GM18870 (cell line): ENCODE data around the gene ERCC3.
A peak's percentile ranks its signal among the peaks of the same experiment; 100 is the strongest.

Experiments used
- ATAC-seq: cut with Tn5 transposase; IDR thresholded peaks from one replicate; pipeline ENCODE4 v1.9.1; 2021; ENCODE audit warnings: moderate library complexity; ENCODE audit not compliant: unreplicated experiment

ERCC3 gene

GRCh38 chr2:127293748-127294562 lies at the start of gene ERCC3:
TSS of gene ERCC3 (minus strand) at chr2:127294144. CDS start at chr2:127294081, 63 bp downstream.
- peak; percentile 89 for ATAC-seq

- no peak for ATAC-seq
These were observed 49.3 kb upstream of the ERCC3 start for GRCh38 chr2:127343277-127343676.

- ATAC-seq: no peak
These were observed 48.2 kb upstream of the ERCC3 start for GRCh38 chr2:127342101-127342500.

- no peak for ATAC-seq
These were observed 38.4 kb upstream of the ERCC3 start for GRCh38 chr2:127332335-127332734.

- no peak for ATAC-seq
These were observed 36.8 kb upstream of the ERCC3 start for GRCh38 chr2:127330753-127331152.

GRCh38 chr2:127326289-127326945 lies 32.5 kb upstream of the ERCC3 start:
- ATAC-seq: no peak

- no peak for ATAC-seq
These were observed 30.7 kb upstream of the ERCC3 start for GRCh38 chr2:127324635-127325034.

- no peak for ATAC-seq
These were observed 27.4 kb upstream of the ERCC3 start for GRCh38 chr2:127321303-127321702.

GRCh38 chr2:127320586-127321275 lies 26.8 kb upstream of the ERCC3 start:
- ATAC-seq: no peak

- no peak for ATAC-seq
These were observed 26.1 kb upstream of the ERCC3 start for GRCh38 chr2:127320067-127320466.

- ATAC-seq: no peak
These were observed 20.4 kb upstream of the ERCC3 start for GRCh38 chr2:127314193-127314988.

- ATAC-seq: peak; percentile 96
These were observed 19.5 kb upstream of the ERCC3 start for GRCh38 chr2:127313406-127313805.

GRCh38 chr2:127310980-127311379 lies 17.0 kb upstream of the ERCC3 start:
- ATAC-seq: no peak

GRCh38 chr2:127309468-127309867 lies 15.5 kb upstream of the ERCC3 start:
- no peak for ATAC-seq

- ATAC-seq: no peak
These were observed 14.7 kb upstream of the ERCC3 start for GRCh38 chr2:127308586-127309138.

- ATAC-seq: no peak
These were observed 12.1 kb upstream of the ERCC3 start for GRCh38 chr2:127305990-127306585.

GRCh38 chr2:127302168-127302567 lies 8.2 kb upstream of the ERCC3 start:
- ATAC-seq: no peak

GRCh38 chr2:127293386-127293747 lies 577 bp downstream of the ERCC3 start:
- no peak for ATAC-seq

GRCh38 chr2:127288274-127288673 lies 5.7 kb downstream of the ERCC3 start:
- no peak for ATAC-seq

GRCh38 chr2:127283275-127283674 lies 10.7 kb downstream of the ERCC3 start:
- ATAC-seq: no peak
